Measurements from ENCODE around the gene MRPS15.

MRPS15 gene

DNA sequence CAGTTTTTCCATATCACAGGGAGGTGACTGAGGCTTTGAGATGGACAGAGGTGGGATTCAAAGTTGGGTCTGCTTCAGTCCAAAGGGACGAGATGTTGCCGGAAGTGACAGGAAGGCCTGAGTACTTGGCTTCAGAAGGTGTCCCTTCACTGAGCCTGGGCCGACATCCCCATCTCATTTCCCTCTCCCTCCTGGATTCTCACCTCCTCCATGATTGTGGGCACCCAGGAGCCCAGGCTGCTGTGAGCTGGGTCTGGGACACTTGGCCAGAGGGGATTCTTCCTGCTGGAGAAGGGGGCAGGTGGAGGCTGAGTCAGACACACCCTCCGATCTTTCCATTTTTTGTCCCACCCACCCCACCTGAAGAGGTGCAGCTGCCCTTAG, 2.8 kb upstream of the MRPS15 start:
- Histone ChIP-seq H3K27ac (peak overlapping the region; percentile 82), H3K9me3 (peaks cover 4% of the 10 kb centered on the region), H3K4me1 (ENCODE audit: control insufficient read depth in 1 of 2, insufficient read depth in 1 of 2, low read depth in 1 of 2, low read length in 1 of 2) (peaks cover 44 to 46% of the 10 kb centered on the region in 2 experiments), H3K27me3 (no peaks in the 10 kb centered on the region), H3K36me3 (peaks cover 74% of the 10 kb centered on the region), H3K4me3 (ENCODE audit: low read depth in 1 of 2, low read length in 1 of 2) (no peak overlapping the region)
- no peak for TF ChIP-seq CTCF (IDR thresholded peaks at IDR 0.05)

DNA sequence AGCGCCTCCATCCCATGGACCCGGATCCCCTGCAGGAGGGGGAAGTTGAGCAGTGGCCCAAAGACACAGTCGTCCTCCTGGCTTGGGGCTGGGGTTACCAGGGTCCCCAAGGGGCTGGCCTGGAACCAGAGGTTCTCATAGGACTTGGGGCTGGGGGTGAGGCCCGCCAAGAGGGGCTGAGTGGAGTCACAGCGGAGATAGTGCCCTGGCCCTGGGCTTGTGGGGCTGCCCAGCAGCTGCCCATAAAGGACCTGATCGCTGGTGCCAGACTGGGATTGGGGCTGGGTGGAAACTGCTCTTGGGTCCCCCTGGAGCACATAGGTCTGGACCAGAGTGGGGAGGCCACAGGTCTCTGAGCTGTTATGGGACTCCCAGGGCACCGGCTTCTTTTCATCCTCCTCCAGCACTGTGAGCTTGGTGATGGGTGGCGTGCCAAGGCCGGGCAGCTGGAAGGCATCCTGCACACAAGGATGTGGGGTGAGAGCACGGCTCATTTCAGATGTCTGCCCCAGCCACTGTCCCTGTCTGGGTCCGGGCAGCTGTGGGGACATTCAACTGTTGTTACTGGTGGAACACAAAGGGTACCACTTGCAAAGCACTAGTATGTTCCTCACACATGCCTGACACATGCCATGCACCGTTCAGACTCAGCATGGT, 2.3 kb upstream of the MRPS15 start:
- Histone ChIP-seq H3K27me3 (no peaks in the 10 kb centered on the region), H3K4me3 (ENCODE audit: low read depth in 1 of 2, low read length in 1 of 2) (no peak overlapping the region), H3K9me3 (peaks cover 4% of the 10 kb centered on the region), H3K4me1 (ENCODE audit: control insufficient read depth in 1 of 2, insufficient read depth in 1 of 2, low read depth in 1 of 2, low read length in 1 of 2) (peaks cover 44 to 46% of the 10 kb centered on the region in 2 experiments), H3K27ac (peak overlapping the region; percentile 82), H3K36me3 (peaks cover 69% of the 10 kb centered on the region)
- no peak for TF ChIP-seq CTCF (IDR thresholded peaks at IDR 0.05)

DNA sequence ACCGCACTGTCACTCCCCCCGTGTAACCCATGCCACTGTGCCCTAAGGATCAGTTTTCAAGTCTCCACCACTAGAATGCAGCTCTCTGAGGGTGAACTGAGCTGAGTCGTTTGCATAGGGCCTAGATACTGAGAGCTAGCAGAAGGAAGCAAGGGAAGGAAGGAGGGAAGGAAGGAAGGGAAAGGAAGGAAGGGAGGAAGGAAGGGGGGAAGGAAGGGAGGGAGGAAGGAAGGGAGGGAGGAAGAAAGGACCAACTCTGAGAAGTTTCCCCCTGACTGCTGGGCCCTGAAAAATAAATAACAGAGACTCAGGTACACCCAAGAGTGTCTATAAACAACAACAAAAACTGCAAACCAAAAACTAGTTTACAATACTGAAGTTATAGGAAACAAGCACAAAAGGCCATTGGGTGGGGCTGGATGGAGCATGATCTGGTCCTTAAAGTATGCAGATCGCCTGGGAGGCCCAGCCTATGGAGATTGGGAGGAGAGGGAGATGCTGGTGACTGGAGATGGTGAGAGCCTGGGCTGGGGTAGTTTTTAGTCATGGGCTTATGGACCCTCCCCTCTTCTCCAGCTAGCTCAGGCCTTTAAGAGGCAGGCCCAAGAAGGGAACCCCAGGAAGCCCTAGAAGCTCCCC, 1.7 kb upstream of the MRPS15 start:
- Histone ChIP-seq H3K9me3 (peaks cover 4% of the 10 kb centered on the region), H3K4me3 (ENCODE audit: low read depth in 1 of 2, low read length in 1 of 2) (no peak overlapping the region), H3K27me3 (no peaks in the 10 kb centered on the region), H3K27ac (peak overlapping the region; percentile 82), H3K4me1 (ENCODE audit: control insufficient read depth in 1 of 2, insufficient read depth in 1 of 2, low read depth in 1 of 2, low read length in 1 of 2) (peaks cover 44 to 46% of the 10 kb centered on the region in 2 experiments), H3K36me3 (peaks cover 63% of the 10 kb centered on the region)
- no peak for TF ChIP-seq CTCF (IDR thresholded peaks at IDR 0.05)

DNA sequence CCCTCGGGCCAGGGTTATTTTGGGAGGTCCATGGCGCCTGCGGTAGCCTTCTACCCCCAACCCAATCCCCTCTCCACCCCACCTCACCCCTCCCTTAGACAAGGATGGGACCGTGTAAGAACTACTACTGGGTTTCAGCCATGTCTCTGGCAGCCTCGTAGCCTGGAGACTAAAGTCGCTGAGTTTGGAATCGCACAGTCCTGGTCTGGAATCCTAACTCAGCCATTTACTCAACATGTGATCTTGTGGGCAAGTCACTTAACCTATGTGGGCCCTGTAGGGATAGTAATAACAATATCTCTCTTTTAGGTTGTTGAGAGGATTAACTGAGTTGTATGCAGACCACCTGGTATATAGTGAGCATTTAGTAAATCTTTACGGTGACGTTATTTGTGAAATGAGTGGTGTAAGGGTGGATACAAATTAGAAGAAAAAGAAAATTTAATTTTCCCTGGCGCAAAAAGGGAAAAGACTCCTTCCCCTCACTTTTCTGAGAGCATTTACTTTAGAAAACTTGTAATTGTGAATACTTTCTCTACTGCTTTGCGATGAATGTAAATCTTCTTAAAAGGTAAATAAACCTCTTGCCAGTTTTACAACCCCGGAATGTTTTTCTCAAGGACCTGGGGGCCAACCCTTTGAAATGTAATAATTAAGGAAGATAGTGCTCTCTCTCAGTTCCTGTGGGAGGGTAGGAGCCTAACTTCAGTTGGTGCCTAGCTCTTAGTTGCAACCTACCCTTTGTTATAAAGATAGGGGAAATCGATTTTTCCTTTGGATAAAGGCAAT, 615 bp upstream of the MRPS15 start:
- Histone ChIP-seq H3K27me3 (no peaks in the 10 kb centered on the region), H3K9me3 (peaks cover 4% of the 10 kb centered on the region), H3K4me1 (ENCODE audit: control insufficient read depth in 1 of 2, insufficient read depth in 1 of 2, low read depth in 1 of 2, low read length in 1 of 2) (peaks cover 47% of the 10 kb centered on the region in 2 experiments), H3K36me3 (peaks cover 52% of the 10 kb centered on the region), H3K4me3 (ENCODE audit: low read depth in 1 of 2, low read length in 1 of 2) (peak overlapping the region; percentile 75 to 81), H3K27ac (peak overlapping the region; percentile 82)
- no peak for TF ChIP-seq CTCF (IDR thresholded peaks at IDR 0.05)

DNA sequence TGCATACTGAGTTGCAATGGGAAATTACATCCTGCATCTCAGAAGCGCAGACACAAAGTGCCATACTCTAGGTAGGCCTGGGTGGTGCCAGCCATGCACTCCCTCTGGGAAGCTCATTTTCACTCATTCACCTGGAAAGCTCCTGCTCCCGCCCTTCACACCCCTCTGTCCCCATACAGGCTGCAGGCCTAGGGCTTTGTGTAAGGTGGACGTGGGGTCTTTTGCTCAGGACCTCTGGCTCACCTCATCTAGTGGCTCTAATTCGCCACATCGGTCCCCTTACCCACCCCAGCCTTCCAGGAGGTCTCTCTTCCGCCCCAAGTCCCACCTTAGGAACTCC, 751 bp downstream of the MRPS15 start:
- no peak for TF ChIP-seq CTCF (IDR thresholded peaks at IDR 0.05)
- Histone ChIP-seq H3K27me3 (no peaks in the 10 kb centered on the region), H3K36me3 (peaks cover 39% of the 10 kb centered on the region), H3K4me3 (ENCODE audit: low read depth in 1 of 2, low read length in 1 of 2) (peak overlapping the region; percentile 75 to 81), H3K4me1 (ENCODE audit: control insufficient read depth in 1 of 2, insufficient read depth in 1 of 2, low read depth in 1 of 2, low read length in 1 of 2) (peaks cover 60 to 61% of the 10 kb centered on the region in 2 experiments), H3K27ac (peak overlapping the region; percentile 82), H3K9me3 (no peaks in the 10 kb centered on the region)

Data from neutrophil (primary cell).